ENCODE data around the gene SSBP4. TPM values are rescaled to one million over a fixed set of nuclear protein-coding genes. Genes with fewer than 3 reads are reported as not detected.

Gene SSBP4
- total RNA-seq, 1 donor from 2014 or later: 28.5 TPM

DNA sequence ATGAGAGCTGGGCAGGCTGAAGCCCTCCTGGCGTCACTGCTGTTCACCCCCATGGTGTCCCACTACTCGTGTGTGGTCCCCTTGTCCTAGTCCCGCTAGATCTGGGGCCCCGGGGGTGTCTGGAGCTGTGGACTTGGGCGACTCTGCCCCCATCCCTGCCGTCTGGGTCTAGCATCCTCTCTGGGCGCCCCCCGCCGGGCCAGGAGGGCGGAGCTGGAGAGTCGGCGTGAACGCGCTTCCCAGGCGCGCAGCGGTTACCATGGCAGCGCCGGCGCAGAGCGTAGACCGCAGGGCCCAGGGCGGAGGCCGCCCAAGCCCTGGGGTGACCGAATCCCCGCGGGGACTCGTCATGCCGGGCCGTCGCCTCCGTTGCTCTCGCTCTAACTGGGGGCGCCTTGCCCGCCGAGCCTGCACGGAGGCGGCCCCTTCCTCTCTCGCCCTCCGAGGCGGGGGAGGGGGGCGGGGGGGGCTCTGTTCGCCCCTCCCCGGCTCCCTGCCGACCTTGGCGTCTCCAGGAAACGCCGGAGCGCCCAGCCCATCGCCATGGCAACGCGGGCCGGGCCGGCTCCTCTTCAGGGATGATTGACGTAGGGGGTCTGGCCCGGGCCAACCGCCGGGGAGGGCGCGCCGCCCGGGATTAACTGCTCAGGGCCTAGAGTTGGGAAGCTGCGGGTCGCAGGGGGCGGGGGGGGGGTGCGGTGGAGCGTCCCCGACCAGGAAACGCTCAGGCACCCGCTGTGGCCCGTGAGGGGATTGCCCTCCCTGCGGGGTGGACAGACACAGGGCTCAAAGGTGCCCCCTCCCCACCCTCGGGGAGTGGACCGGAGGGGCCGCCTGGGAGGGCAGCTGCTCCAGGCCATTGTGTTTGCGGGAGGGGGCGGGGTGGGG is 9.8 kb downstream of the SSBP4 start:
- intact Hi-C loops (cut with micrococcal nuclease): loop anchor here (1.0 kb wide), 2 partner anchors 8 to 10 kb away; partner anchors contain the start of gene SSBP4
- peak overlapping the region; percentile 72 for H3K27ac Mint-ChIP-seq
- no peaks in the 10 kb centered on the region for H3K9me3 Mint-ChIP-seq
- no peak for TF ChIP-seq CTCF (IDR thresholded peaks at IDR 0.05)
- ChIA-PET CTCF (interaction anchor here (0.6 to 1.7 kb wide), 6 partner anchors 9 to 150 kb away, joined by 3 to 5 read pairs (median 3); partner anchors contain the start of gene SSBP4), POLR2A (interaction anchor here (0.6 to 2.3 kb wide), 12 partner anchors 8 to 731 kb away, joined by 3 to 12 read pairs (median 4); partner anchors contain the start of genes ARRDC2, LSM4 and SSBP4)
- peaks cover 22% of the 10 kb centered on the region for H3K4me1 Mint-ChIP-seq
- ATAC-seq (ENCODE audit: low read depth): peak; percentile 76
- no peaks in the 10 kb centered on the region for H3K36me3 Mint-ChIP-seq (ENCODE audit: low read depth)
- peak; percentile 90 for DNase-seq
- H3K4me3 Mint-ChIP-seq: peak overlapping the region; percentile 69
- H3K27me3 Mint-ChIP-seq: no peaks in the 10 kb centered on the region

GRCh38 chr19:18429717-18430416 is 10.7 kb downstream of the SSBP4 start:
- H3K36me3 Mint-ChIP-seq (ENCODE audit: low read depth): no peaks in the 10 kb centered on the region
- no peaks in the 10 kb centered on the region for H3K27me3 Mint-ChIP-seq
- H3K4me3 Mint-ChIP-seq: peak overlapping the region; percentile 69
- DNase-seq (no peak), ATAC-seq (ENCODE audit: low read depth) (no peak)
- H3K27ac Mint-ChIP-seq: peak overlapping the region; percentile 72
- intact Hi-C loops (cut with micrococcal nuclease): loop anchor here (1.0 kb wide), 1 partner anchor 7 kb away; no protein-coding TSS in a partner anchor
- ChIA-PET POLR2A (interaction anchor here (0.6 to 2.3 kb wide), 2 partner anchors 11 to 158 kb away, joined by 9 to 12 read pairs; partner anchors contain the start of gene SSBP4), CTCF (interaction anchor here (1.7 kb wide), 1 partner anchor 12 kb away, joined by 5 read pairs; no protein-coding TSS in a partner anchor)
- H3K4me1 Mint-ChIP-seq: peaks cover 30% of the 10 kb centered on the region
- no peak for TF ChIP-seq CTCF (IDR thresholded peaks at IDR 0.05)
- H3K9me3 Mint-ChIP-seq: no peaks in the 10 kb centered on the region

- CTCF ChIA-PET: no interaction called here
- ATAC-seq (ENCODE audit: low read depth) (no peak), DNase-seq (no peak)
- POLR2A ChIA-PET: interaction anchor here (0.6 to 0.9 kb wide), 2 partner anchors 9 to 157 kb away, joined by 3 to 9 read pairs; no protein-coding TSS in a partner anchor
- H3K36me3 Mint-ChIP-seq (ENCODE audit: low read depth): no peaks in the 10 kb centered on the region
- H3K4me3 Mint-ChIP-seq: peak overlapping the region; percentile 56
- no peaks in the 10 kb centered on the region for H3K27me3 Mint-ChIP-seq
- no peak overlapping the region for H3K27ac Mint-ChIP-seq
- peaks cover 30% of the 10 kb centered on the region for H3K4me1 Mint-ChIP-seq
- no peaks in the 10 kb centered on the region for H3K9me3 Mint-ChIP-seq
- intact Hi-C loops (cut with micrococcal nuclease): no loop called here
- no peak for TF ChIP-seq CTCF (IDR thresholded peaks at IDR 0.05)
These were observed 11.4 kb downstream of the SSBP4 start for GRCh38 chr19:18430417-18431144.

- CTCF ChIA-PET: no interaction called here
- H3K9me3 Mint-ChIP-seq: no peaks in the 10 kb centered on the region
- ATAC-seq (ENCODE audit: low read depth) (no peak), DNase-seq (no peak)
- TF ChIP-seq CTCF (IDR thresholded peaks at IDR 0.05): no peak
- H3K27me3 Mint-ChIP-seq: no peaks in the 10 kb centered on the region
- H3K27ac Mint-ChIP-seq: no peak overlapping the region
- POLR2A ChIA-PET: interaction anchor here (0.6 to 1.8 kb wide), 5 partner anchors 8 to 400 kb away, joined by 3 to 11 read pairs (median 3); partner anchors contain the start of gene UPF1
- H3K36me3 Mint-ChIP-seq (ENCODE audit: low read depth): no peaks in the 10 kb centered on the region
- intact Hi-C loops (cut with micrococcal nuclease): no loop called here
- peaks cover 33% of the 10 kb centered on the region for H3K4me1 Mint-ChIP-seq
- no peak overlapping the region for H3K4me3 Mint-ChIP-seq
These were observed 12.4 kb downstream of the SSBP4 start for GRCh38 chr19:18431351-18432197.

All from activated B cell treated with CpG ODN at 0.5 μM for 24 hours (primary cell).